H1 (cell line): ENCODE results near the gene RCBTB2. TPM values are rescaled to one million over a fixed set of nuclear protein-coding genes. Genes with fewer than 3 reads are reported as not detected.

Experiments used
- CTCF ChIA-PET: fragments of 300-600 bp; sonication (Branson Sonifier 250); formaldehyde crosslinking; loops from one replicate; lab custom pipeline; 2021; ENCODE audit not compliant: partially characterized antibody; lab: Charles Lee
- POLR2A ChIA-PET: fragments of 300-600 bp; sonication (Branson Sonifier 250); formaldehyde crosslinking; loops from one replicate; lab custom pipeline; 2021; ENCODE audit warnings: inconsistent platforms; ENCODE audit not compliant: partially characterized antibody; lab: Charles Lee
- DNase-seq, 2 experiments: peaks; one replicate each; pipeline versions ENCODE4 v3.0.0 to v3.0.0-alpha.2; 2010 to 2022; ENCODE audit warnings: low spot score in 2 of 2, low read depth in 1 of 2, mixed read lengths in 1 of 2
- FAIRE-seq: peaks from 2 replicates; lab custom pipeline; 2011; peaks lifted over from hg19 to GRCh38; lab: Jason Lieb, UNC
- H2AFZ ChIP-seq: 2 replicates; pipeline ENCODE4 v1.8.1; 2012; ENCODE audit warnings: low read length, inconsistent platforms
- H2AK5ac ChIP-seq: 2 replicates; pipeline ENCODE4 v1.6.1; 2013; ENCODE audit warnings: low read depth, low read length
- H2BK120ac ChIP-seq: replicated peaks from 2 replicates; pipeline ENCODE3; 2013; ENCODE audit warnings: low read depth, low read length, inconsistent platforms
- H2BK12ac ChIP-seq: 2 replicates; pipeline ENCODE4 v1.6.1; 2013; ENCODE audit warnings: low read depth, low read length
- H2BK15ac ChIP-seq: 2 replicates; pipeline ENCODE4 v1.6.1; 2013; ENCODE audit warnings: low read length
- H2BK20ac ChIP-seq: 2 replicates; pipeline ENCODE4 v1.6.1; 2013; ENCODE audit warnings: low read length
- H2BK5ac ChIP-seq: 2 replicates; pipeline ENCODE4 v1.6.1; 2013; ENCODE audit warnings: low read depth, low read length
- H3K14ac ChIP-seq: 2 replicates; pipeline ENCODE4 v1.6.1; 2013; ENCODE audit warnings: inconsistent platforms; ENCODE audit not compliant: insufficient read length
- H3K18ac ChIP-seq: 2 replicates; pipeline ENCODE4 v1.6.1; 2013; ENCODE audit warnings: low read length; ENCODE audit errors: extremely low read depth
- H3K23ac ChIP-seq: 2 replicates; pipeline ENCODE4 v1.6.1; 2013; ENCODE audit warnings: inconsistent platforms; ENCODE audit not compliant: insufficient read length
- H3K23me2 ChIP-seq: 2 replicates; pipeline ENCODE4 v1.6.1; 2013; ENCODE audit warnings: low read depth, low read length
- H3K27ac ChIP-seq: 2 replicates; pipeline ENCODE4 v1.6.1; 2011; ENCODE audit warnings: low read depth, low read length, inconsistent platforms
- H3K27me3 ChIP-seq, 4 experiments: replicated peaks in 1 of 4; 1 replicate in 1 of 4; 2 replicates in 3 of 4; pipeline versions ENCODE4 v1.6.1 to v1.8.1; 2011 to 2013; ENCODE audit warnings: low read length in 3 of 4, mild to moderate bottlenecking in 3 of 4, inconsistent platforms in 2 of 4, mixed read lengths in 2 of 4, moderate library complexity in 1 of 4; ENCODE audit not compliant: control insufficient read depth in 3 of 4, insufficient read depth in 3 of 4; ENCODE audit errors: extremely low read depth in 1 of 4
- H3K36me3 ChIP-seq, 4 experiments: 2 replicates each; pipeline versions ENCODE4 v1.6.1 to v1.8.1; 2011 to 2013; ENCODE audit warnings: mild to moderate bottlenecking in 4 of 4, low read length in 3 of 4, moderate library complexity in 2 of 4, control low read depth in 1 of 4, inconsistent platforms in 1 of 4; ENCODE audit not compliant: insufficient read depth in 4 of 4, control insufficient read depth in 2 of 4
- H3K4ac ChIP-seq: replicated peaks from 2 replicates; pipeline ENCODE3; 2013; ENCODE audit warnings: low read length, low read depth, mixed read lengths, inconsistent platforms; ENCODE audit not compliant: insufficient read length
- H3K4me1 ChIP-seq, 4 experiments: replicated peaks in 1 of 4; 1 replicate in 1 of 4; 2 replicates in 3 of 4; pipeline versions ENCODE4 v1.6.1 to v1.8.1; 2011 to 2013; ENCODE audit warnings: low read length in 3 of 4, inconsistent platforms in 2 of 4, mixed read lengths in 1 of 4; ENCODE audit not compliant: insufficient read depth in 4 of 4, control insufficient read depth in 3 of 4
- H3K4me2 ChIP-seq, 2 experiments: 2 replicates each; pipeline versions ENCODE4 v1.6.1 to v1.8.1; 2011 to 2013; ENCODE audit warnings: low read depth in 2 of 2, low read length in 2 of 2, control low read depth in 1 of 2, inconsistent platforms in 1 of 2, mild to moderate bottlenecking in 1 of 2; ENCODE audit not compliant: insufficient read depth in 1 of 2
- H3K4me3 ChIP-seq, 4 experiments: fragments of 200-600, 300-600 bp in 1 of 4; sonication (generic), shearing (Covaris generic), sonication (Bioruptor Twin) in 1 of 4; 2 replicates each; pipeline versions ENCODE4 v1.5.1 to v1.8.1; 2011 to 2016; ENCODE audit warnings: low read length in 4 of 4, low read depth in 3 of 4, control low read depth in 2 of 4, inconsistent platforms in 2 of 4, mild to moderate bottlenecking in 2 of 4, mixed read lengths in 1 of 4, moderate library complexity in 1 of 4; ENCODE audit not compliant: insufficient read depth in 2 of 4; ENCODE audit errors: extremely low read depth in 1 of 4
- H3K56ac ChIP-seq: replicated peaks from 2 replicates; pipeline ENCODE3; 2013; ENCODE audit warnings: low read depth, mild to moderate bottlenecking, mixed read lengths, low read length, inconsistent platforms; ENCODE audit not compliant: insufficient read length
- H3K79me1 ChIP-seq: 2 replicates; pipeline ENCODE4 v1.6.1; 2013; ENCODE audit warnings: low read depth, low read length, control low read depth
- H3K79me2 ChIP-seq, 2 experiments: 2 replicates each; pipeline versions ENCODE4 v1.6.1 to v1.8.1; 2012 to 2013; ENCODE audit warnings: low read length in 2 of 2, mild to moderate bottlenecking in 2 of 2, inconsistent platforms in 1 of 2; ENCODE audit not compliant: insufficient read depth in 2 of 2, control insufficient read depth in 1 of 2
- H3K9ac ChIP-seq, 4 experiments: replicated peaks in 1 of 4; 1 replicate in 1 of 4; 2 replicates in 3 of 4; pipeline versions ENCODE4 v1.6.1 to v1.8.1; 2011 to 2013; ENCODE audit warnings: low read depth in 3 of 4, low read length in 3 of 4, control low read depth in 2 of 4, mild to moderate bottlenecking in 2 of 4, moderate library complexity in 2 of 4, inconsistent platforms in 1 of 4; ENCODE audit errors: extremely low read depth in 1 of 4
- H3K9me3 ChIP-seq, 2 experiments: 2 replicates each; pipeline versions ENCODE4 v1.6.1 to v1.8.1; 2012 to 2013; ENCODE audit warnings: mild to moderate bottlenecking in 2 of 2, moderate library complexity in 2 of 2, control low read depth in 1 of 2, inconsistent platforms in 1 of 2, low read depth in 1 of 2, low read length in 1 of 2, mixed read lengths in 1 of 2; ENCODE audit not compliant: insufficient read depth in 2 of 2
- H4K20me1 ChIP-seq, 2 experiments: replicated peaks in 1 of 2; 2 replicates each; pipeline versions ENCODE3 to v1.8.1; 2011 to 2013; ENCODE audit warnings: inconsistent platforms in 2 of 2, low read length in 2 of 2, mild to moderate bottlenecking in 1 of 2; ENCODE audit not compliant: insufficient read depth in 2 of 2, control insufficient read depth in 1 of 2
- H4K5ac ChIP-seq: 2 replicates; pipeline ENCODE4 v1.6.1; 2013; ENCODE audit warnings: low read length, low read depth, mixed read lengths, inconsistent platforms; ENCODE audit not compliant: insufficient read length
- H4K8ac ChIP-seq: 2 replicates; pipeline ENCODE4 v1.8.0; 2013; ENCODE audit warnings: mild to moderate bottlenecking, moderate library complexity, low read length, inconsistent platforms; ENCODE audit not compliant: insufficient read depth; ENCODE audit errors: extremely low read depth
- H4K91ac ChIP-seq: replicated peaks from 2 replicates; pipeline ENCODE3; 2013; ENCODE audit warnings: low read length, mixed read lengths, inconsistent platforms; ENCODE audit not compliant: insufficient read length
- CBX8 ChIP-seq: fragments of 300-800, 300-1000 bp; sonication (generic); IDR thresholded peaks from 2 replicates; pipeline ENCODE4 v1.7.1; 2016; ENCODE audit warnings: low read depth, low read length, borderline replicate concordance
- WGBS, 2 experiments: shearing (Covaris generic) in 1 of 2; methylation state at CpG; one replicate each; pipeline versions ENCODE4 v1.1.6 to v1.1.7; 2013 to 2015; ENCODE audit warnings: low lambda C conversion rate in 2 of 2, mixed read lengths in 2 of 2, inconsistent platforms in 1 of 2, low coverage in 1 of 2, missing lambda C conversion rate in 1 of 2; ENCODE audit not compliant: insufficient replicate concordance in 2 of 2, insufficient coverage in 1 of 2, insufficient read length in 1 of 2; ENCODE audit errors: extremely low coverage in 1 of 2, missing lambda C conversion rate in 1 of 2; 5-methylcytosine and 5-hydroxymethylcytosine counted together
- polyA plus RNA-seq, 7 experiments: library from polyadenylated mRNA; depleted of rRNA in 3 of 7; stranded (reverse) in 5 of 7; unstranded in 2 of 7; fragments of >200 nt in 5 of 7; fragments of 200-250 nt in 2 of 7; gene quantifications; 1 replicate in 5 of 7; 2 replicates in 1 of 7; 4 replicates in 1 of 7; pipeline versions ENCODE4 v1.2.1 to v1.2.3, GENCODE V29; 2011 to 2013; ENCODE audit warnings: missing spikeins in 2 of 7, mixed read lengths in 2 of 7
- total RNA-seq: library from RNA; stranded (reverse); fragmentation: NEBNext Ultra II Directional; extraction: Animal tissue kit (Norgen Biotek cat#: 25700); gene quantifications from 2 replicates; pipeline ENCODE4 v1.2.1, GENCODE V29; 2021

The RCBTB2 gene
- total and polyA plus RNA-seq, 2 of the 8 experiments (the other 6 are each of a cell fraction or from before 2014, with no cell fraction given): 5.2 to 8.4 TPM

DNA sequence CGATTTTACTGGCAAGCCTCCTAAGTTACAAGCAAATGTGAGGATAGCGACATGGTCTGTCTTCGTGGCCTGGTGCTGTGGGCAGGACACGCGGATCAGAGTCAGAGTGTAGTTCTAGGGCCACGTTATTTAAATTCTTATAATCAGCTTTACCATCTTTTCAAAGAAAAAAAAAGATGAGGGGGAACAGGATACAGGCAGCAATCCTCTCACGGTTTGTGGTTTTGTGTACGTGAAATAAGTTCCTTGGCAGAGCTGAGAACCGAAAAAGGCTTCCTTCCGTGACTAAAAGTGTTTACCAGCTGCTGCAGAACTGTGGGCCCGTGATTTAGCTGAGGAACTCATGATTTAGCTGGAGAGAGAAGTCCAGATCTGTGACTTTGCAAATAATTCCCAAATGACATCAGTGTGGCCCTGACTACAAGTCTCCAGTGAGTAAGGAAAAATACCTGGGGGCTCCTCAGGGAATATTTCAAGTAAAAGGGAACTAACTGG, 27.2 kb downstream of the RCBTB2 start:
- no peaks in the 10 kb centered on the region; the same call in 1 of the 2 replicates for H3K79me1 ChIP-seq
- no peak overlapping the region for H4K5ac ChIP-seq
- no peak overlapping the region for H2AFZ ChIP-seq
- H2BK20ac ChIP-seq: no peak overlapping the region
- no peaks in the 10 kb centered on the region for H3K79me2 ChIP-seq
- POLR2A ChIA-PET: no interaction called here
- no peak for TF ChIP-seq CBX8
- TF ChIP-seq, all 59 proteins: peak for 0
- Histone ChIP-seq H2BK15ac (no peak overlapping the region), H3K4me3 (no peak overlapping the region), H4K91ac (no peak overlapping the region), H3K23ac (no peak overlapping the region), H3K18ac (no peak overlapping the region), H3K23me2 (no peaks in the 10 kb centered on the region), H3K36me3 (no peaks in the 10 kb centered on the region; a peak in 1 of 8 replicates), H3K4ac (no peak overlapping the region), H2BK5ac (no peak overlapping the region), H3K9ac (no peak overlapping the region), H2BK120ac (no peak overlapping the region), H3K56ac (no peak overlapping the region), H3K4me1 (peaks cover 0 to 3% (median 0%) of the 10 kb centered on the region in 4 experiments; a peak in 1 of 7 replicates), H3K27ac (no peak overlapping the region), H4K8ac (no peak overlapping the region), H3K9me3 (no peaks in the 10 kb centered on the region), H2BK12ac (no peak overlapping the region), H3K27me3 (no peaks in the 10 kb centered on the region), H3K4me2 (no peak overlapping the region), H2AK5ac (no peak overlapping the region; the same call in 1 of the 2 replicates), H3K14ac (no peak overlapping the region), H4K20me1 (no peaks in the 10 kb centered on the region)
- DNase-seq (no peak), FAIRE-seq (no peak)
- CTCF ChIA-PET: interaction anchor here (0.7 to 2.3 kb wide), 7 partner anchors 10 to 262 kb away, joined by 3 to 11 read pairs (median 4); no protein-coding TSS in a partner anchor
- 94% methylated on average over 11 of the region's 11 CpGs; no CpG with 5 or more reads in 1 of the 2 experiments for WGBS, 2 experiments
